ENCODE data around the gene TMEM151A. TPM values are rescaled to one million over a fixed set of nuclear protein-coding genes. Genes with fewer than 3 reads are reported as not detected.

TMEM151A gene
- polyA plus RNA-seq, 1 experiment: 0.15 TPM

DNA sequence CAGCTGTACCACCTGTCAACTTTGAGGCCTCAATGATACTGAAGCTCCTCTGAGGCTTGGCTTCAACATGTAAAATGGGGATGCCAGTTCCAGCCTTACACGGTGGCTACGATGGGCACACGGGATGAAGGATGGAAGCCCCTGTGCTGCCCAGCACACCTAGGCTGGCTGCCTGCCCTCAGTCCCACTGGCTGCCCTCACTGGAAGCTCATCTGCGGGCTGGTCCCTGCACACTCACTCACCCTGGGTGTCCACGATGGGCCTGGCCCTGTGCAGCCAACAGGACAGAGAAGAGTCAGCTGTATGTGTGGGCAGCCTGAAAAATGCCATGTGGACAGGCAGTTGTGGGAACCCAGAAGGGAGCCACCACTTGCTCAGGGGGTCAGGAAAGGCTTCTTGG lies 5.0 kb upstream of the TMEM151A start:
- POLR2A ChIA-PET: no interaction called here
- TF ChIP-seq, protein P1, sequence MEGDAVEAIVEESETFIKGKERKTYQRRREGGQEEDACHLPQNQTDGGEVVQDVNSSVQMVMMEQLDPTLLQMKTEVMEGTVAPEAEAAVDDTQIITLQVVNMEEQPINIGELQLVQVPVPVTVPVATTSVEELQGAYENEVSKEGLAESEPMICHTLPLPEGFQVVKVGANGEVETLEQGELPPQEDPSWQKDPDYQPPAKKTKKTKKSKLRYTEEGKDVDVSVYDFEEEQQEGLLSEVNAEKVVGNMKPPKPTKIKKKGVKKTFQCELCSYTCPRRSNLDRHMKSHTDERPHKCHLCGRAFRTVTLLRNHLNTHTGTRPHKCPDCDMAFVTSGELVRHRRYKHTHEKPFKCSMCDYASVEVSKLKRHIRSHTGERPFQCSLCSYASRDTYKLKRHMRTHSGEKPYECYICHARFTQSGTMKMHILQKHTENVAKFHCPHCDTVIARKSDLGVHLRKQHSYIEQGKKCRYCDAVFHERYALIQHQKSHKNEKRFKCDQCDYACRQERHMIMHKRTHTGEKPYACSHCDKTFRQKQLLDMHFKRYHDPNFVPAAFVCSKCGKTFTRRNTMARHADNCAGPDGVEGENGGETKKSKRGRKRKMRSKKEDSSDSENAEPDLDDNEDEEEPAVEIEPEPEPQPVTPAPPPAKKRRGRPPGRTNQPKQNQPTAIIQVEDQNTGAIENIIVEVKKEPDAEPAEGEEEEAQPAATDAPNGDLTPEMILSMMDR (IDR thresholded peaks at IDR 0.05; ENCODE audit: insufficient read depth, low read depth, low read length): no peak
- H3K27me3 ChIP-seq (ENCODE audit: control insufficient read depth, insufficient read depth, low read length): peaks cover 4% of the 10 kb centered on the region
- peaks cover 10% of the 10 kb centered on the region for H3K36me3 ChIP-seq (ENCODE audit: control insufficient read depth, insufficient read depth, low read length)
- no peak overlapping the region for H3K4me3 ChIP-seq (ENCODE audit: low read depth, low read length)
- DNase-seq (ENCODE audit: low read depth): no peak
- CTCF ChIA-PET: interaction anchor here (0.7 to 1.7 kb wide), 6 partner anchors 14 to 102 kb away, joined by 3 to 5 read pairs (median 4); partner anchors contain the start of gene RIN1

- no peak for DNase-seq (ENCODE audit: low read depth)
- H3K4me3 ChIP-seq (ENCODE audit: low read depth, low read length): no peak overlapping the region; the same call in 1 of the 2 replicates
- H3K27me3 ChIP-seq (ENCODE audit: control insufficient read depth, insufficient read depth, low read length): peaks cover 6% of the 10 kb centered on the region
- H3K36me3 ChIP-seq (ENCODE audit: control insufficient read depth, insufficient read depth, low read length): peaks cover 10% of the 10 kb centered on the region
- ChIA-PET POLR2A (no interaction called here), CTCF (interaction anchor here (1.3 to 4.5 kb wide), 6 partner anchors 10 to 102 kb away, joined by 3 to 34 read pairs (median 4); partner anchors contain the start of gene RIN1)
- TF ChIP-seq, protein P1 (IDR thresholded peaks at IDR 0.05; ENCODE audit: insufficient read depth, low read depth, low read length): no peak
Measured at GRCh38 chr11:66287211-66287888, 4.3 kb upstream of the TMEM151A start.

DNA sequence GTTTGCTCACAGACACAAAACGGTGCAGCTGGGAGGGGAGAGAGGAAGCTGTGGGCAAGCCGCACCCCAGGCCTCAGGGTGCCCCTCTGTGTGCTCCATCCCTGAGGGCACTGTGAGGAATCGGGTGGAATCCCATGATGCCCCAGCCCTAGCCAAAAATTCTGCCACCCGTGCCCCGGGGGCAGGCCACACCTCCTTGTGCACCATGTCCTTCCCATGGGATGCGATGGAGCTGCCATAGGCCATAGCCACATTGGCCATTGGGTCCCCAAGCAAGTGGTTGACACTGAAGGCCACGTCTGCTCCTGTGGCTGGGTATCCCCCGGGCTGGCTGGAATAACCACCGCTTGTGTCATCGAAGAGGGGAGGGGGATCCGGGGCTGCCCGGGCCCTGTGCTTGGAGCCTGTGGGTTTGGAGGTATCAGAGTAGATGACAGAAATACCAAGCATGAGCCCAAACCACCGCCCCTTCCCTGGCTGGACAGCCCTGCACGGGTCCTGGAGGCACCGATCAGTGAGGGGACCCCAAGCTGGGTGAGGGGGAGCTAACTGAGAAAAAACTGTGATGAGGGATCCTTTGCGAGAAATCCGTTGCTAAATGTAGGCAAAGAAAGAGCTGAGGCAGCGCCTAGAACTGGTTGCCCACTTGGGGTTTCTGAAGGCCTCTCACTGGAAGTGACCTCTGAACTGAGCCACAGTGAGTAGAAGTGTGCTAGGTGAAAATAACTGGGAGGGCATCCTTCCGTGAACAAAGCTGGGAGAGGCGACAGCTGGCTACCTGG lies 3.6 kb upstream of the TMEM151A start:
- DNase-seq (ENCODE audit: low read depth): no peak
- Histone ChIP-seq H3K36me3 (ENCODE audit: control insufficient read depth, insufficient read depth, low read length) (peaks cover 10% of the 10 kb centered on the region), H3K4me3 (ENCODE audit: low read depth, low read length) (peak overlapping the region; percentile 84), H3K27me3 (ENCODE audit: control insufficient read depth, insufficient read depth, low read length) (peaks cover 13% of the 10 kb centered on the region)
- POLR2A ChIA-PET: interaction anchor here (1.6 kb wide), 1 partner anchor 25 kb away, joined by 18 read pairs; no protein-coding TSS in a partner anchor
- TF ChIP-seq, protein P1 (IDR thresholded peaks at IDR 0.05; ENCODE audit: insufficient read depth, low read depth, low read length): no peak
- CTCF ChIA-PET: interaction anchor here (1.1 to 4.5 kb wide), 8 partner anchors 11 to 133 kb away, joined by 3 to 34 read pairs (median 6); partner anchors contain the start of genes NPAS4, RAB1B and RIN1

DNA sequence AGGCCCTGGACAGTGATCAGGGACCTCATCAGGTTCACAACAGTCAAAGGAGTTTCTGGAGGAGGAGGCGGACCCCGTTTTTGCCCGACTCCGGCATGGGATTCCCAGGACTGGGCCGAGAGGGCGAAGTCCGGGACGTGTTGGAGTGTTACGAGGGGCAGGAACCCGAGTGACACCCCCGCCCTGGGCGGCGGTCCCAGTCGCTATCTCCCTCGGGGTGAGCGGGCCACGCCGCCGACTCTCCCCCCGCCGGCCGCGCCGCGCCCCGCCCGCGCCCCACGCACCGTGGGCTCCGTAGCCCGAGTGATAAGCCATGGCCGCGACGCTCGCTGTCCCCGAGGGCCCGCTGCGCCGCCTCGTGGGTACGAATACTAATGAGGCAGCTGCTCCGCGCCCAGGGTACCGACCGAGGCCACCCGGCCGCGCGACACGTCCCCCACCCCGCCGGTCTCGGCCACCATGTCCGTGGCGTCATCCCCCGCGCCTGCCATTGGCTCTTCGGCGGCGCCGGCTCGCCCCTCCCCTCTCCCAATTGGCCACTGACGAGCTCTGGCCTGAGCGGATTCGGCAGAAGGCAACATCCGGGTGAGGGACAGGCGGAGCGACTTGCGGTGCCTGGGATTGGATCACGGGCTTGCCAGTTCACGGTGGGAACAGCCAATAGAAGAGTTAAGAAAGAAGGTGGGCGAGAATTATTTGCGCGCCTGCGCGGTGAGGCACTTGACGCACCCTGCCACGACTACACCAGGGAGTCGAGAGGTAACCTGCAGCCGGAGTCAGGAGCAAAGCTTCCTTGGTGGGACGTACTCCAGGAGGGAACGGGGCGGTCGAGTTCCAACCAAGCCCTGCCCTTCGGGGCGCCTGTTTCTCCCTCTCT lies 2.8 kb upstream of the TMEM151A start, which contains the start of gene YIF1A:
Gene YIF1A (minus strand): TSS at position 473 of the 877 bp plus-strand sequence. CDS start 158 bp downstream, at position 315.
- ChIA-PET POLR2A (interaction anchor here (0.5 to 1.6 kb wide), 11 partner anchors 8 to 278 kb away, joined by 3 to 18 read pairs (median 3); partner anchors contain the start of gene CD248), CTCF (interaction anchor here (0.9 to 4.5 kb wide), 12 partner anchors 9 to 132 kb away, joined by 3 to 34 read pairs (median 4); partner anchors contain the start of genes NPAS4, RAB1B and RIN1)
- Histone ChIP-seq H3K27me3 (ENCODE audit: control insufficient read depth, insufficient read depth, low read length) (peaks cover 19% of the 10 kb centered on the region), H3K4me3 (ENCODE audit: low read depth, low read length) (peak within 1 kb of the TSS; percentile 84), H3K36me3 (ENCODE audit: control insufficient read depth, insufficient read depth, low read length) (peaks cover 10% of the 10 kb centered on the region)
- TF ChIP-seq, protein P1 (IDR thresholded peaks at IDR 0.05; ENCODE audit: insufficient read depth, low read depth, low read length): no peak
- DNase-seq (ENCODE audit: low read depth): peak; percentile 98

Data from BJ (cell line).